GM12878 (cell line): ENCODE results near the gene RNF38. TPM values are rescaled to one million over a fixed set of nuclear protein-coding genes. Genes with fewer than 3 reads are reported as not detected.

Source experiments
- ATAC-seq: fragments of 200-7000 bp; cut with Tn5 transposase; 3 replicates; pipeline ENCODE4 v1.9.1; 2020; ENCODE audit warnings: mild to moderate bottlenecking, moderate library complexity
- BruUV-seq: library from RNA; stranded (reverse); fragments of 400-500 nt; replicated peaks from 2 replicates; lab custom pipeline; 2021; lab: Mats Ljungman, UMichigan
- CTCF ChIA-PET: fragments of 300-600 bp; sonication (Branson Sonifier 250); formaldehyde crosslinking; extraction: SDS; loops from one replicate; lab custom pipeline; 2021; ENCODE audit warnings: inconsistent platforms; lab: Yijun Ruan, JAX
- POLR2A ChIA-PET: fragments of 350-600 bp; formaldehyde crosslinking; extraction: SDS; loops from one replicate; lab custom pipeline; 2021; ENCODE audit warnings: inconsistent platforms; lab: Charles Lee
- RAD21 ChIA-PET: fragments of 300-600 bp; sonication (Branson Sonifier 250); formaldehyde crosslinking; loops from one replicate; lab custom pipeline; 2023; ENCODE audit warnings: antibody characterized with exemption; ENCODE audit not compliant: unreplicated experiment; lab: Charles Lee
- SMC1A ChIA-PET: fragments of 300-600 bp; sonication (Branson Sonifier 250); formaldehyde crosslinking; loops from one replicate; lab custom pipeline; 2023; ENCODE audit not compliant: unreplicated experiment, uncharacterized antibody; lab: Charles Lee
- DNase-seq: peaks from one replicate; pipeline ENCODE4 v3.0.0-alpha.2; 2011; ENCODE audit warnings: low read depth, low spot score
- FAIRE-seq: peaks from 3 replicates; lab custom pipeline; 2011; peaks lifted over from hg19 to GRCh38; lab: Jason Lieb, UNC
- H2AFZ ChIP-seq: 2 replicates; pipeline ENCODE4 v1.6.0; 2011; ENCODE audit warnings: low read depth, low read length, control low read depth; ENCODE audit not compliant: control insufficient read depth
- H3K27ac ChIP-seq: 2 replicates; pipeline ENCODE4 v1.5.1; 2011; ENCODE audit warnings: control low read depth; ENCODE audit not compliant: control insufficient read depth, insufficient read depth
- H3K27me3 ChIP-seq, 2 experiments: replicated peaks in 1 of 2; 2 replicates each; pipeline versions ENCODE4 v1.6.0 to v1.6.1; 2011; ENCODE audit warnings: low read length in 1 of 2; ENCODE audit not compliant: control insufficient read depth in 2 of 2, insufficient read depth in 2 of 2
- H3K36me3 ChIP-seq, 2 experiments: 2 replicates each; pipeline ENCODE4 v1.5.1; 2011; ENCODE audit warnings: low read length in 1 of 2; ENCODE audit not compliant: control insufficient read depth in 2 of 2, insufficient read depth in 2 of 2
- H3K4me1 ChIP-seq: 2 replicates; pipeline ENCODE4 v1.6.1; 2011; ENCODE audit warnings: mild to moderate bottlenecking, low read length, moderate library complexity, mixed read lengths; ENCODE audit not compliant: control insufficient read depth, insufficient read depth
- H3K4me2 ChIP-seq: 2 replicates; pipeline ENCODE4 v1.6.0; 2011; ENCODE audit warnings: control low read depth; ENCODE audit not compliant: control insufficient read depth, insufficient read depth
- H3K4me3 ChIP-seq: fragments of 200-600 bp; sonication (generic); 2 replicates; pipeline ENCODE4 v1.5.1; 2016
- H3K79me2 ChIP-seq: 2 replicates; pipeline ENCODE4 v1.6.0; 2011; ENCODE audit warnings: low read length; ENCODE audit not compliant: control insufficient read depth, insufficient read depth
- H3K9ac ChIP-seq: 2 replicates; pipeline ENCODE4 v1.8.0; 2011; ENCODE audit warnings: low read length, control low read depth, mixed read lengths; ENCODE audit not compliant: control insufficient read depth, insufficient read depth
- H3K9me3 ChIP-seq: replicated peaks from 3 replicates; pipeline ENCODE4 v1.5.1; 2011; ENCODE audit warnings: mild to moderate bottlenecking, low read length; ENCODE audit not compliant: control insufficient read depth, insufficient read depth
- H4K20me1 ChIP-seq: 2 replicates; pipeline ENCODE4 v1.6.0; 2011; ENCODE audit not compliant: control insufficient read depth, insufficient read depth
- CEBPB ChIP-seq, 2 experiments: fragments of 150-350 bp in 1 of 2; IDR thresholded peaks; 2 replicates each; pipeline ENCODE4 v1.6.1; 2012 to 2014; ENCODE audit warnings: low read depth in 2 of 2, low read length in 2 of 2, borderline replicate concordance in 1 of 2, inconsistent platforms in 1 of 2
- CEBPZ ChIP-seq: fragments of 150-350 bp; IDR thresholded peaks from 2 replicates; pipeline ENCODE4 v1.6.1; 2016; ENCODE audit warnings: low read depth, low read length
- CHD4 ChIP-seq: fragments of 200-600 bp; sonication (generic); IDR thresholded peaks from 2 replicates; pipeline ENCODE4 v1.6.1; 2016; ENCODE audit warnings: mild to moderate bottlenecking
- E2F8 ChIP-seq: fragments of 450-650 bp; IDR thresholded peaks from 2 replicates; pipeline ENCODE4 v1.6.1; 2018; ENCODE audit warnings: mild to moderate bottlenecking, low read depth, moderate library complexity; ENCODE audit not compliant: partially characterized antibody
- HDGF ChIP-seq: fragments of 450-650 bp; IDR thresholded peaks from 2 replicates; pipeline ENCODE4 v1.6.1; 2016; ENCODE audit warnings: antibody characterized with exemption
- IRF5 ChIP-seq: fragments of 450-650 bp; IDR thresholded peaks from 2 replicates; pipeline ENCODE4 v1.6.1; 2017; ENCODE audit warnings: borderline replicate concordance
- KAT2A ChIP-seq: conservative IDR thresholded peaks from 2 replicates; pipeline ENCODE4 v1.6.1; 2011; ENCODE audit warnings: low read depth, low read length; ENCODE audit not compliant: control insufficient read depth
- NR2C2 ChIP-seq: IDR thresholded peaks from 2 replicates; pipeline ENCODE4 v1.6.1; 2011; ENCODE audit warnings: borderline replicate concordance, low read depth; ENCODE audit not compliant: control insufficient read depth, insufficient read length
- PAX8 ChIP-seq: fragments of 450-650 bp; IDR thresholded peaks from 2 replicates; pipeline ENCODE4 v1.6.1; 2017; ENCODE audit warnings: mild to moderate bottlenecking, moderate library complexity
- POLR2AphosphoS2 ChIP-seq: IDR thresholded peaks from 2 replicates; pipeline ENCODE4 v1.6.1; 2011; ENCODE audit warnings: low read depth, mild to moderate bottlenecking, low read length, improper control_type of control experiment, moderate library complexity
- RB1 ChIP-seq: fragments of 450-650 bp; formaldehyde crosslinking; IDR thresholded peaks from 2 replicates; pipeline ENCODE4 v1.6.1; 2017; ENCODE audit warnings: mild to moderate bottlenecking, borderline replicate concordance
- RFX5 ChIP-seq: IDR thresholded peaks from 2 replicates; pipeline ENCODE4 v1.6.1; 2011; ENCODE audit warnings: low read depth, low read length, improper control_type of control experiment
- RUNX3 ChIP-seq: IDR thresholded peaks from 2 replicates; pipeline ENCODE4 v1.6.1; 2012; ENCODE audit warnings: low read length, inconsistent platforms
- SMAD5 ChIP-seq: IDR thresholded peaks from 2 replicates; pipeline ENCODE4 v1.6.1; 2016; ENCODE audit warnings: antibody characterized with exemption, low read depth
- TBL1XR1 ChIP-seq: IDR thresholded peaks from 2 replicates; pipeline ENCODE4 v1.6.1; 2012; ENCODE audit warnings: low read depth, low read length, improper control_type of control experiment
- USF1 ChIP-seq: IDR thresholded peaks from 2 replicates; pipeline ENCODE4 v1.6.1; 2011; ENCODE audit warnings: borderline replicate concordance, low read depth, mild to moderate bottlenecking, moderate library complexity, mixed read lengths, low read length; ENCODE audit not compliant: insufficient read depth; ENCODE audit errors: extremely low read length
- WRNIP1 ChIP-seq: IDR thresholded peaks from 2 replicates; pipeline ENCODE4 v1.6.1; 2011; ENCODE audit warnings: low read depth, low read length, improper control_type of control experiment, borderline replicate concordance
- WGBS: methylation state at CpG from one replicate; pipeline ENCODE4 v1.1.6; 2016; ENCODE audit warnings: low lambda C conversion rate; ENCODE audit not compliant: insufficient replicate concordance, insufficient coverage; ENCODE audit errors: missing lambda C conversion rate; 5-methylcytosine and 5-hydroxymethylcytosine counted together
- in situ Hi-C: fragments of 300-500 bp; cut with MboI; formaldehyde crosslinking; loops from 9 replicates; pipeline ENCODE4 v1.14.3; 2018; ENCODE audit warnings: mixed read lengths
- intact Hi-C: fragments of 100-400 bp; cut with micrococcal nuclease; formaldehyde crosslinking; loops from one replicate; pipeline ENCODE4 v1.14.2; 2022; ENCODE audit not compliant: unreplicated experiment
- polyA plus RNA-seq, 11 experiments: library from polyadenylated mRNA; depleted of rRNA in 4 of 11; unstranded in 6 of 11; stranded (reverse) in 5 of 11; fragments of >200 nt; fragmentation: Nextera tagmentation in 4 of 11; fragmentation: Illumina TruSeq in 1 of 11; extraction: Ambion mirVana in 4 of 11; extraction: Trizol in 1 of 11; gene quantifications; 1 replicate in 1 of 11; 2 replicates in 10 of 11; pipeline versions ENCODE4 v1.2.1 to v1.2.3, GENCODE V29; 2011 to 2016; ENCODE audit warnings: inconsistent platforms in 2 of 11, missing spikeins in 2 of 11, low read depth in 1 of 11
- total RNA-seq, 4 experiments: library from RNA; depleted of rRNA in 3 of 4; stranded (reverse); fragments of >200 nt in 3 of 4; fragmentation: Illumina TruSeq in 1 of 4; extraction: Trizol in 1 of 4; gene quantifications; 2 replicates each; pipeline versions ENCODE4 v1.2.1 to v1.2.3, GENCODE V29; 2013 to 2021

Gene RNF38
- total and polyA plus RNA-seq, 10 of the 15 experiments (the other 5 are each of a cell fraction or from before 2014, with no cell fraction given), result 5.1 to 34.7 (median 12.7) TPM

- no peaks in the 10 kb centered on the region for H3K4me1 ChIP-seq
- 62% methylated on average over 7 of the region's 7 CpGs for WGBS
- no peak overlapping the region for H3K9ac ChIP-seq
- no peak for FAIRE-seq
- intact Hi-C loops (no loop called here), in situ Hi-C loops (no loop called here)
- H3K27me3 ChIP-seq, result no peaks in the 10 kb centered on the region
- ChIA-PET CTCF (interaction anchor here (1.2 to 4.4 kb wide), 2 partner anchors 9 to 12 kb away, joined by 7 to 22 read pairs; no protein-coding TSS in a partner anchor), POLR2A (no interaction called here), SMC1A (interaction anchor here (2.4 kb wide), 1 partner anchor 10 kb away, joined by 6 read pairs; no protein-coding TSS in a partner anchor), RAD21 (no interaction called here)
- H2AFZ ChIP-seq, result no peak overlapping the region
- H3K4me3 ChIP-seq, result no peak overlapping the region
- H3K79me2 ChIP-seq, result no peaks in the 10 kb centered on the region
- no peak overlapping the region for H3K27ac ChIP-seq
- no peak overlapping the region for H3K4me2 ChIP-seq
- ATAC-seq, result no peak
- DNase-seq, result no peak
- no TSS peak for BruUV-seq
- H3K36me3 ChIP-seq, result no peaks in the 10 kb centered on the region
- TF ChIP-seq POLR2AphosphoS2 (no peak), E2F8 (no peak), RUNX3 (no peak), RFX5 (no peak), IRF5 (no peak), TBL1XR1 (no peak), CEBPB (IDR thresholded peaks at IDR 0.05; ENCODE audit: borderline replicate concordance in 1 of 2, low read depth in 2 of 2, low read length in 2 of 2) (no peak), CEBPZ (no peak), SMAD5 (no peak), USF1 (no peak), KAT2A (no peak), NR2C2 (no peak), CHD4 (no peak), RB1 (no peak), HDGF (no peak), WRNIP1 (no peak), PAX8 (no peak)
- no peaks in the 10 kb centered on the region for H3K9me3 ChIP-seq
- H4K20me1 ChIP-seq, result no peaks in the 10 kb centered on the region
Measured at GRCh38 chr9:36319183-36319582, 80.9 kb downstream of the RNF38 start.
